Right lobe of liver (tissue), 6 donors: Measurements from ENCODE around the gene ATRNL1. TPM values are rescaled to one million over a fixed set of nuclear protein-coding genes. Genes with fewer than 3 reads are reported as not detected.

Experiments used
- ATAC-seq, 4 donors: fragments of 200-7000 bp; cut with Tn5 transposase; one replicate each; pipeline ENCODE4 v1.9.1; 2020; ENCODE audit warnings: mild to moderate bottlenecking in 4 of 4, moderate library complexity in 4 of 4
- DNase-seq, 3 donors: peaks; one replicate each; pipeline ENCODE4 v3.0.0-alpha.2; 2020
- H3K27ac ChIP-seq, 3 donors: fragments of 200-600 bp; one replicate each; pipeline ENCODE4 v1.8.0; 2022
- H3K27me3 ChIP-seq, 2 donors: fragments of 200-600 bp; one replicate each; pipeline ENCODE4 v1.8.0; 2022
- H3K36me3 ChIP-seq, 4 donors: fragments of 200-600 bp; sonication (generic) in 1 of 4; one replicate each; pipeline versions ENCODE4 v1.5.1 to v1.8.0; 2017 to 2022; ENCODE audit warnings: control low read depth in 1 of 4
- H3K4me1 ChIP-seq, 4 donors: fragments of 200-600 bp; sonication (generic) in 1 of 4; one replicate each; pipeline versions ENCODE4 v1.5.1 to v1.8.0; 2017 to 2022; ENCODE audit warnings: control low read depth in 1 of 4
- H3K4me3 ChIP-seq, 3 donors: fragments of 200-600 bp; one replicate each; pipeline ENCODE4 v1.8.0; 2022
- H3K9me3 ChIP-seq, 4 donors: fragments of 200-600 bp; sonication (generic) in 1 of 4; one replicate each; pipeline versions ENCODE4 v1.5.1 to v1.8.0; 2017 to 2022; ENCODE audit warnings: control low read depth in 1 of 4
- CTCF ChIP-seq, 4 donors: fragments of 200-600 bp in 3 of 4; fragments of 450-650 bp in 1 of 4; IDR thresholded peaks; one replicate each; pipeline versions ENCODE4 v1.5.1 to v1.8.0; 2016 to 2022; ENCODE audit warnings: antibody characterized with exemption in 4 of 4, mild to moderate bottlenecking in 2 of 4
- POLR2A ChIP-seq: fragments of 450-650 bp; IDR thresholded peaks from one replicate; pipeline ENCODE4 v1.6.1; 2017; ENCODE audit warnings: antibody characterized with exemption, mild to moderate bottlenecking
- WGBS: methylation state at CpG from one replicate; pipeline ENCODE4 v1.1.6; 2018; ENCODE audit warnings: low coverage, low lambda C conversion rate; ENCODE audit not compliant: insufficient coverage; ENCODE audit errors: missing lambda C conversion rate; 5-methylcytosine and 5-hydroxymethylcytosine counted together
- intact Hi-C, 2 donors: fragments of 100-400 bp; cut with DNase I; formaldehyde crosslinking; loops; one replicate each; pipeline versions ENCODE4 v1.11.2 to v1.14.1; 2022
- total RNA-seq, 6 experiments: library from RNA; depleted of rRNA in 2 of 6; stranded (reverse); fragments of >200 nt in 2 of 6; fragmentation: NEBNext Ultra II Directional in 3 of 6; extraction: Animal tissue kit (Norgen Biotek cat#: 25700) in 3 of 6; gene quantifications; one replicate each; pipeline versions ENCODE4 v1.1.0 to v1.2.4, GENCODE V29; 2016 to 2023
- donor health status: DM: no; HTN: yes; CAD: no.
- donor health status: DM: no; HTN: no; CAD: no.
- donor health status: DM: no; HTN: no; CAD: no.
- donor health status: DM: no; HTN: yes; CAD: no.
- donor health status: DM: no; HTN: yes; CAD: no.

Gene ATRNL1
- total RNA-seq, 6 experiments from 2014 or later = 0.81 to 5.3 (median 2.6) TPM

GRCh38 chr10:115957786-115958442 is 864.7 kb downstream of the ATRNL1 start:
- WGBS = 79% methylated on average over 5 of the region's 5 CpGs
- Histone ChIP-seq H3K4me3 (no peak overlapping the region), H3K27me3 (no peaks in the 10 kb centered on the region), H3K36me3 (no peaks in the 10 kb centered on the region), H3K9me3 (no peaks in the 10 kb centered on the region), H3K4me1 (peaks cover 0 to 15% (median 6%) of the 10 kb centered on the region in 4 donors), H3K27ac (no peak overlapping the region)
- intact Hi-C loops = no loop called here
- TF ChIP-seq CTCF (IDR thresholded peaks at IDR 0.05) (no peak), POLR2A (no peak)
- ATAC-seq = no peak
- no peak for DNase-seq

GRCh38 chr10:115963848-115964247 is 870.7 kb downstream of the ATRNL1 start:
- ATAC-seq = peak in 2 of 4 donors; percentile 21 to 55
- TF ChIP-seq CTCF (IDR thresholded peaks at IDR 0.05) (peak in 2 of 4 donors; percentile 13 to 21), POLR2A (no peak)
- WGBS = 67% methylated on average over 5 of the region's 6 CpGs

GRCh38 chr10:115964827-115965226 is 871.7 kb downstream of the ATRNL1 start:
- no peak for ATAC-seq
- intact Hi-C loops = no loop called here

More at GRCh38 chr10:115963848-115964247, 870.7 kb downstream of the ATRNL1 start:
- Histone ChIP-seq H3K4me1 (no peaks in the 10 kb centered on the region), H3K36me3 (no peaks in the 10 kb centered on the region), H3K27ac (no peak overlapping the region), H3K27me3 (no peaks in the 10 kb centered on the region), H3K4me3 (no peak overlapping the region), H3K9me3 (no peaks in the 10 kb centered on the region)
- intact Hi-C loops = no loop called here
- DNase-seq = no peak

GRCh38 chr10:115965376-115965775 is 872.2 kb downstream of the ATRNL1 start:
- Histone ChIP-seq H3K27me3 (no peaks in the 10 kb centered on the region), H3K36me3 (no peaks in the 10 kb centered on the region), H3K27ac (no peak overlapping the region), H3K4me3 (no peak overlapping the region), H3K4me1 (no peaks in the 10 kb centered on the region), H3K9me3 (no peaks in the 10 kb centered on the region)
- no peak for DNase-seq
- WGBS = 86% methylated on average over 7 of the region's 7 CpGs
- intact Hi-C loops = no loop called here
- TF ChIP-seq POLR2A (no peak), CTCF (IDR thresholded peaks at IDR 0.05) (no peak)
- no peak for ATAC-seq

More at GRCh38 chr10:115964827-115965226, 871.7 kb downstream of the ATRNL1 start:
- DNase-seq = no peak
- WGBS = 96% methylated on average over 5 of the region's 5 CpGs
- Histone ChIP-seq H3K36me3 (no peaks in the 10 kb centered on the region), H3K27ac (no peak overlapping the region), H3K4me3 (no peak overlapping the region), H3K9me3 (no peaks in the 10 kb centered on the region), H3K27me3 (no peaks in the 10 kb centered on the region), H3K4me1 (no peaks in the 10 kb centered on the region)
- no peak for TF ChIP-seq CTCF (IDR thresholded peaks at IDR 0.05)
- TF ChIP-seq POLR2A = no peak
